Activated CD8-positive, alpha-beta T cell treated with anti-CD3 and anti-CD28 coated beads for 36 hours (primary cell): ENCODE data around the gene WDR18. TPM values are rescaled to one million over a fixed set of nuclear protein-coding genes. Genes with fewer than 3 reads are reported as not detected.

ENCODE experiments used
- ATAC-seq: fragments of 200-7000 bp; cut with Tn5 transposase; one replicate; pipeline ENCODE4 v1.10.0; 2021; ENCODE audit warnings: mild to moderate bottlenecking, moderate library complexity
- CTCF ChIA-PET: fragments of 350-600 bp; sonication (Branson Sonifier 250); formaldehyde crosslinking; loops from one replicate; lab custom pipeline; 2021; ENCODE audit warnings: antibody characterized with exemption; lab: Charles Lee
- POLR2A ChIA-PET: fragments of 350-600 bp; sonication (Branson Sonifier 250); formaldehyde crosslinking; loops from one replicate; lab custom pipeline; 2021; ENCODE audit warnings: antibody characterized with exemption; lab: Charles Lee
- DNase-seq: peaks from one replicate; pipeline ENCODE4 v3.0.0-alpha.2; 2020
- H3K27ac Mint-ChIP-seq: one replicate; pipeline ENCODE4 v1.8.0; 2021; ENCODE audit warnings: mild to moderate bottlenecking, mixed read lengths
- H3K27me3 Mint-ChIP-seq: one replicate; pipeline ENCODE4 v1.8.0; 2021; ENCODE audit warnings: mixed read lengths
- H3K36me3 Mint-ChIP-seq: one replicate; pipeline ENCODE4 v1.8.0; 2021; ENCODE audit warnings: low read depth, mixed read lengths
- H3K4me1 Mint-ChIP-seq: one replicate; pipeline ENCODE4 v1.8.0; 2021; ENCODE audit warnings: low read depth, mixed read lengths
- H3K4me3 Mint-ChIP-seq: one replicate; pipeline ENCODE4 v1.8.0; 2021; ENCODE audit warnings: mild to moderate bottlenecking, moderate library complexity, mixed read lengths
- H3K9me3 Mint-ChIP-seq: one replicate; pipeline ENCODE4 v1.8.0; 2021; ENCODE audit warnings: mixed read lengths
- CTCF ChIP-seq: fragments of 200-600 bp; IDR thresholded peaks from one replicate; pipeline ENCODE4 v1.8.0; 2022; ENCODE audit warnings: antibody characterized with exemption, mild to moderate bottlenecking
- intact Hi-C: fragments of 100-400 bp; cut with micrococcal nuclease; formaldehyde crosslinking; loops from one replicate; pipeline ENCODE4 v1.10.0; 2022
- total RNA-seq, 2 experiments: library from RNA; stranded (reverse); gene quantifications; one replicate each; pipeline ENCODE4 v1.2.3, GENCODE V29; 2021

The WDR18 gene
- total RNA-seq, 2 experiments from 2014 or later, result 75.3 to 78.1 TPM

- no peak for ATAC-seq
- Mint-ChIP-seq H3K4me1 (no peaks in the 10 kb centered on the region), H3K27me3 (no peaks in the 10 kb centered on the region), H3K36me3 (peaks cover 18% of the 10 kb centered on the region), H3K4me3 (no peak overlapping the region), H3K9me3 (peaks cover 9% of the 10 kb centered on the region), H3K27ac (no peak overlapping the region)
- intact Hi-C loops, result no loop called here
- DNase-seq, result no peak
- POLR2A ChIA-PET, result no interaction called here
- no peak for TF ChIP-seq CTCF
- CTCF ChIA-PET, result no interaction called here
Observed at GRCh38 chr19:972281-972680, 11.9 kb upstream of the WDR18 start.

- ChIA-PET POLR2A (interaction anchor here (0.5 kb wide), 1 partner anchor 10 kb away, joined by 3 read pairs; the partner anchor contains the start of gene WDR18), CTCF (interaction anchor here (1.0 kb wide), 1 partner anchor 8 kb away, joined by 6 read pairs; no protein-coding TSS in a partner anchor)
- Mint-ChIP-seq H3K4me1 (no peaks in the 10 kb centered on the region), H3K36me3 (peaks cover 15% of the 10 kb centered on the region), H3K4me3 (no peak overlapping the region), H3K27ac (no peak overlapping the region), H3K27me3 (no peaks in the 10 kb centered on the region), H3K9me3 (peaks cover 9% of the 10 kb centered on the region)
- DNase-seq (no peak), ATAC-seq (no peak)
- intact Hi-C loops, result no loop called here
- no peak for TF ChIP-seq CTCF
Observed at GRCh38 chr19:973726-974563, 10.2 kb upstream of the WDR18 start.

- no peak for TF ChIP-seq CTCF
- H3K27ac Mint-ChIP-seq, result no peak overlapping the region
- no peak for DNase-seq
- intact Hi-C loops, result no loop called here
- H3K4me1 Mint-ChIP-seq, result no peaks in the 10 kb centered on the region
- peaks cover 9% of the 10 kb centered on the region for H3K9me3 Mint-ChIP-seq
- no peak for ATAC-seq
- no peaks in the 10 kb centered on the region for H3K27me3 Mint-ChIP-seq
- H3K36me3 Mint-ChIP-seq, result peaks cover 15% of the 10 kb centered on the region
- ChIA-PET POLR2A (no interaction called here), CTCF (no interaction called here)
- H3K4me3 Mint-ChIP-seq, result no peak overlapping the region
Observed at GRCh38 chr19:974564-975257, 9.4 kb upstream of the WDR18 start.

GRCh38 chr19:976476-976875 lies 7.7 kb upstream of the WDR18 start:
- TF ChIP-seq CTCF, result no peak
- DNase-seq, result no peak
- no peak overlapping the region for H3K27ac Mint-ChIP-seq
- no peaks in the 10 kb centered on the region for H3K4me1 Mint-ChIP-seq
- ChIA-PET POLR2A (interaction anchor here (0.6 to 1.5 kb wide), 2 partner anchors 35 to 52 kb away, joined by 3 to 4 read pairs; no protein-coding TSS in a partner anchor), CTCF (interaction anchor here (1.1 to 1.6 kb wide), 2 partner anchors 113 to 206 kb away, joined by 3 to 4 read pairs; no protein-coding TSS in a partner anchor)
- intact Hi-C loops, result no loop called here
- peaks cover 4% of the 10 kb centered on the region for H3K9me3 Mint-ChIP-seq
- H3K27me3 Mint-ChIP-seq, result no peaks in the 10 kb centered on the region
- peaks cover 7% of the 10 kb centered on the region for H3K36me3 Mint-ChIP-seq
- ATAC-seq, result no peak
- no peak overlapping the region for H3K4me3 Mint-ChIP-seq
